Neural cell (in vitro differentiated cells): ENCODE data around the gene GPR107. TPM values are rescaled to one million over a fixed set of nuclear protein-coding genes. Genes with fewer than 3 reads are reported as not detected.

Experiments used
- polyA plus RNA-seq: library from polyadenylated mRNA; depleted of rRNA; stranded (reverse); fragments of >200 nt; gene quantifications from 2 replicates; pipeline ENCODE4 v1.2.3, GENCODE V29; 2014
- small RNA-seq, 3 experiments: library from RNA; depleted of rRNA; stranded (forward); fragments of <200 nt; gene quantifications; one replicate each; pipeline ENCODE3, GENCODE V24; 2012

GPR107 gene
- polyA plus RNA-seq, 1 donor from 2014 or later, result 21.5 TPM

Small RNA genes lying within 50 kb of the gene (small RNA-seq; reads per million reads assigned to genes)
- gene RF00019, result 0 to 1.2 (median 0) reads per million in 3 experiments

Other genes with a start within 250 kb of the GPR107 start
- 56.3 and 61.8 TPM in 2 replicates for gene TOR1A, start 229.8 kb upstream of the GPR107 start, polyA plus RNA-seq
- gene C9orf78, start 218.6 kb upstream of the GPR107 start, polyA plus RNA-seq, result 69.5 and 91.3 TPM in 2 replicates
- 34.8 and 39.8 TPM in 2 replicates for gene USP20, start 218.4 kb upstream of the GPR107 start, polyA plus RNA-seq
- gene FNBP1, start 10.7 kb upstream of the GPR107 start, polyA plus RNA-seq, result 14.2 and 16.6 TPM in 2 replicates
- gene NCS1, start 118.5 kb downstream of the GPR107 start, polyA plus RNA-seq, result 73.3 and 82.1 TPM in 2 replicates
- 0.18 and 1.7 TPM in 2 replicates for gene HMCN2, start 211.9 kb downstream of the GPR107 start, polyA plus RNA-seq